Measurements from ENCODE around the gene PRR23E. TPM values are rescaled to one million over a fixed set of nuclear protein-coding genes. Genes with fewer than 3 reads are reported as not detected.

PRR23E gene
- total RNA-seq, 1 experiment from 2014 or later = not detected

- DNase-seq (ENCODE audit: low spot score) = no peak
Observed at GRCh38 chr3:127224118-127224517, 31.2 kb downstream of the PRR23E start.

- peak; percentile 49 for DNase-seq (ENCODE audit: low spot score)
Observed at GRCh38 chr3:127226457-127226856, 33.5 kb downstream of the PRR23E start.

GRCh38 chr3:127226946-127227842 lies 34.3 kb downstream of the PRR23E start:
- DNase-seq (ENCODE audit: low spot score) = no peak

- DNase-seq (ENCODE audit: low spot score) = no peak
Observed at GRCh38 chr3:127228866-127229265, 35.9 kb downstream of the PRR23E start.

- DNase-seq (ENCODE audit: low spot score) = peak; percentile 39
Observed at GRCh38 chr3:127233371-127233770, 40.4 kb downstream of the PRR23E start.

GRCh38 chr3:127234778-127235177 lies 41.8 kb downstream of the PRR23E start:
- no peak for DNase-seq (ENCODE audit: low spot score)

GRCh38 chr3:127235706-127236105 lies 42.8 kb downstream of the PRR23E start:
- no peak for DNase-seq (ENCODE audit: low spot score)

- no peak for DNase-seq (ENCODE audit: low spot score)
Observed at GRCh38 chr3:127237835-127238234, 44.9 kb downstream of the PRR23E start.

- DNase-seq (ENCODE audit: low spot score) = no peak
Observed at GRCh38 chr3:127238602-127239001, 45.7 kb downstream of the PRR23E start.

- DNase-seq (ENCODE audit: low spot score) = no peak
Observed at GRCh38 chr3:127247292-127247691, 54.4 kb downstream of the PRR23E start.

Other genes with a start within 250 kb of the PRR23E start
- 51.3 and 55.1 TPM in 2 replicates for gene PLXNA1, start 210.0 kb upstream of the PRR23E start, total RNA-seq (2014; rRNA removed; shearing (Covaris generic))
- gene PRR20G, start 94.9 kb downstream of the PRR23E start, total RNA-seq (2014; rRNA removed; shearing (Covaris generic)) = not detected in 2 replicates